HEK293 (cell line): ENCODE data around the gene ZNF554.

Experiments used
- GLIS2 ChIP-seq: fragments of 450-650 bp; formaldehyde crosslinking; IDR thresholded peaks from 2 replicates; pipeline ENCODE4 v1.5.1; 2016; ENCODE audit warnings: missing biosample characterization, missing genetic modification characterization
- HOXD13 ChIP-seq: sonication (generic); formaldehyde crosslinking; IDR thresholded peaks from 2 replicates; pipeline ENCODE4 v1.8.0; 2022; ENCODE audit warnings: missing genetic modification reagents, borderline replicate concordance
- MYNN ChIP-seq: fragments of 450-650 bp; formaldehyde crosslinking; IDR thresholded peaks from 2 replicates; pipeline ENCODE4 v1.5.1; 2016; ENCODE audit warnings: missing biosample characterization, missing genetic modification characterization, borderline replicate concordance
- PATZ1 ChIP-seq: fragments of 450-650 bp; formaldehyde crosslinking; IDR thresholded peaks from 2 replicates; pipeline ENCODE4 v1.5.1; 2016; ENCODE audit warnings: missing biosample characterization, missing genetic modification characterization
- PRDM4 ChIP-seq: fragments of 450-650 bp; formaldehyde crosslinking; IDR thresholded peaks from 2 replicates; pipeline ENCODE4 v1.5.1; 2017; ENCODE audit warnings: missing biosample characterization, missing genetic modification characterization
- TSHZ1 ChIP-seq: fragments of 450-650 bp; formaldehyde crosslinking; IDR thresholded peaks from 2 replicates; pipeline ENCODE4 v1.5.1; 2016; ENCODE audit warnings: missing biosample characterization, missing genetic modification characterization, borderline replicate concordance
- ZBTB6 ChIP-seq: fragments of 450-650 bp; formaldehyde crosslinking; IDR thresholded peaks from 2 replicates; pipeline ENCODE4 v1.5.1; 2017; ENCODE audit warnings: missing biosample characterization, missing genetic modification characterization
- ZBTB7A ChIP-seq: fragments of 450-650 bp; formaldehyde crosslinking; IDR thresholded peaks from 2 replicates; pipeline ENCODE4 v1.5.1; 2016; ENCODE audit warnings: low read depth, missing biosample characterization, missing genetic modification characterization
- ZNF112 ChIP-seq: fragments of 450-650 bp; formaldehyde crosslinking; IDR thresholded peaks from 2 replicates; pipeline ENCODE4 v1.5.0; 2017; ENCODE audit warnings: missing biosample characterization, missing genetic modification characterization
- ZNF121 ChIP-seq: fragments of 450-650 bp; formaldehyde crosslinking; IDR thresholded peaks from 2 replicates; pipeline ENCODE4 v1.5.1; 2016; ENCODE audit warnings: missing biosample characterization, missing genetic modification characterization
- ZNF133 ChIP-seq: fragments of 450-650 bp; formaldehyde crosslinking; IDR thresholded peaks from 2 replicates; pipeline ENCODE4 v1.5.1; 2016; ENCODE audit warnings: missing biosample characterization, missing genetic modification characterization
- ZNF140 ChIP-seq: fragments of 450-650 bp; formaldehyde crosslinking; IDR thresholded peaks from 2 replicates; pipeline ENCODE4 v1.5.1; 2016; ENCODE audit warnings: missing biosample characterization, missing genetic modification characterization
- ZNF146 ChIP-seq: fragments of 450-650 bp; formaldehyde crosslinking; IDR thresholded peaks from 2 replicates; pipeline ENCODE4 v1.5.1; 2016; ENCODE audit warnings: missing biosample characterization, missing genetic modification characterization
- ZNF280C ChIP-seq: fragments of 450-650 bp; formaldehyde crosslinking; IDR thresholded peaks from 2 replicates; pipeline ENCODE4 v1.5.1; 2016; ENCODE audit warnings: missing biosample characterization, missing genetic modification characterization
- ZNF423 ChIP-seq: fragments of 450-650 bp; formaldehyde crosslinking; IDR thresholded peaks from 2 replicates; pipeline ENCODE4 v1.5.1; 2016; ENCODE audit warnings: missing biosample characterization, missing genetic modification characterization
- ZNF518A ChIP-seq: fragments of 450-650 bp; formaldehyde crosslinking; conservative IDR thresholded peaks from 2 replicates; pipeline ENCODE4 v1.5.1; 2016; ENCODE audit warnings: low read depth, missing biosample characterization, missing genetic modification characterization
- ZNF555 ChIP-seq: fragments of 450-650 bp; formaldehyde crosslinking; conservative IDR thresholded peaks from 2 replicates; pipeline ENCODE4 v1.5.1; 2017; ENCODE audit warnings: missing biosample characterization, mild to moderate bottlenecking, missing genetic modification characterization, inconsistent platforms
- ZNF558 ChIP-seq: fragments of 450-650 bp; formaldehyde crosslinking; IDR thresholded peaks from 2 replicates; pipeline ENCODE4 v1.5.1; 2016; ENCODE audit warnings: missing biosample characterization, missing genetic modification characterization
- ZNF776 ChIP-seq: fragments of 450-650 bp; formaldehyde crosslinking; IDR thresholded peaks from 2 replicates; pipeline ENCODE4 v1.5.0; 2017; ENCODE audit warnings: missing biosample characterization, missing genetic modification characterization, borderline replicate concordance

Gene ZNF554

GRCh38 chr19:2840794-2841791 is 21.4 kb downstream of the ZNF554 start, which contains the start of gene ZNF555 (continued):
- TF ChIP-seq ZNF280C (tag by site-specific recombination) (no peak), ZNF112 (tag by site-specific recombination) (no peak), ZNF776 (no peak), PATZ1 (tag by site-specific recombination) (peak; percentile 85), ZNF518A (tag by site-specific recombination) (no peak; the same call in 1 of the 2 replicates), GLIS2 (tag by site-specific recombination) (peak; percentile 85), ZNF140 (tag by site-specific recombination) (no peak), ZBTB7A (peak; percentile 85), ZNF423 (0 out of 2 replicates have a peak, but pooled peaks have one; percentile 12), PRDM4 (peak; percentile 57; the same call in 1 of the 2 replicates), TSHZ1 (peak; percentile 90; the same call in 1 of the 2 replicates), ZNF146 (tag by site-specific recombination) (peak; percentile 63; the same call in 1 of the 2 replicates), MYNN (tag by site-specific recombination) (no peak), HOXD13 (CRISPR knock-in tag) (no peak), ZBTB6 (tag by site-specific recombination) (no peak), ZNF121 (no peak), ZNF133 (no peak), ZNF558 (no peak), ZNF555 (tag by site-specific recombination) (no peak)
